ENCODE measurements around the gene NGB. TPM values are rescaled to one million over a fixed set of nuclear protein-coding genes. Genes with fewer than 3 reads are reported as not detected.

The NGB gene
- total RNA-seq, 4 donors from 2014 or later: 0.64 to 1.4 TPM; not detected in 2

- TF ChIP-seq EP300 (IDR thresholded peaks at IDR 0.05; ENCODE audit: low read depth) (no peak), POLR2AphosphoS5 (IDR thresholded peaks at IDR 0.05) (no peak), POLR2A (IDR thresholded peaks at IDR 0.05) (no peak), CTCF (IDR thresholded peaks at IDR 0.05) (no peak)
- 67 to 76% methylated on average over 4 to 10 of the region's 23 CpGs for WGBS, 2 donors (ENCODE audit: low coverage in 1 of 2)
Measured at GRCh38 chr14:77221241-77221871, 49.6 kb downstream of the NGB start.

GRCh38 chr14:77220246-77221017 lies 50.6 kb downstream of the NGB start:
- no peaks in the 10 kb centered on the region for H3K36me3 ChIP-seq
- DNase-seq: no peak
- in situ Hi-C loops (cut with MboI; ENCODE audit: low pct_ligation_motif_present in 1 of 4, low pct_unique_long_range_greater_than_20kb in 1 of 4, low sequenced_read_pairs in 3 of 4): no loop called here
- H3K27ac ChIP-seq: no peak overlapping the region
- intact Hi-C loops (cut with DNase I; ENCODE audit: low total_unique reads): no loop called here
- TF ChIP-seq CTCF (IDR thresholded peaks at IDR 0.05): no peak
- no peak overlapping the region for H3K4me3 ChIP-seq
- H3K9me3 ChIP-seq: no peaks in the 10 kb centered on the region
- H3K27me3 ChIP-seq: no peaks in the 10 kb centered on the region
- 63 to 82% methylated on average over 8 to 19 of the region's 24 CpGs for WGBS, 2 donors (ENCODE audit: low coverage in 1 of 2)
- no peaks in the 10 kb centered on the region for H3K4me1 ChIP-seq

More at GRCh38 chr14:77221241-77221871, 49.6 kb downstream of the NGB start:
- in situ Hi-C loops (cut with MboI; ENCODE audit: low pct_ligation_motif_present in 1 of 4, low pct_unique_long_range_greater_than_20kb in 1 of 4, low sequenced_read_pairs in 3 of 4) (no loop called here), intact Hi-C loops (cut with DNase I; ENCODE audit: low total_unique reads) (no loop called here)
- Histone ChIP-seq H3K4me1 (no peaks in the 10 kb centered on the region), H3K9me3 (no peaks in the 10 kb centered on the region), H3K27ac (no peak overlapping the region), H3K4me3 (no peak overlapping the region), H3K36me3 (no peaks in the 10 kb centered on the region), H3K27me3 (no peaks in the 10 kb centered on the region)
- DNase-seq: no peak

- in situ Hi-C loops (cut with MboI; ENCODE audit: low pct_ligation_motif_present in 1 of 4, low pct_unique_long_range_greater_than_20kb in 1 of 4, low sequenced_read_pairs in 3 of 4): no loop called here
Measured at GRCh38 chr14:77219591-77219990, 51.4 kb downstream of the NGB start.

More at GRCh38 chr14:77219591-77219990, 51.4 kb downstream of the NGB start:
- Histone ChIP-seq H3K4me1 (no peaks in the 10 kb centered on the region), H3K27me3 (no peaks in the 10 kb centered on the region), H3K4me3 (no peak overlapping the region), H3K36me3 (no peaks in the 10 kb centered on the region), H3K9me3 (no peaks in the 10 kb centered on the region), H3K27ac (no peak overlapping the region)
- WGBS, 2 donors (ENCODE audit: low coverage in 1 of 2): 58% methylated on average over 10 of the region's 10 CpGs; no CpG with 5 or more reads in 1 of the 2 donors
- DNase-seq: no peak
- intact Hi-C loops (cut with DNase I; ENCODE audit: low total_unique reads): no loop called here
- TF ChIP-seq POLR2A (IDR thresholded peaks at IDR 0.05): no peak
- no peak for TF ChIP-seq POLR2AphosphoS5 (IDR thresholded peaks at IDR 0.05)
- TF ChIP-seq EP300 (IDR thresholded peaks at IDR 0.05; ENCODE audit: low read depth): no peak
- TF ChIP-seq CTCF (IDR thresholded peaks at IDR 0.05): no peak

Measured in transverse colon (tissue), 4 donors.